ENCODE data around the gene ADORA2A.
"Not testable (repeated sequence)": the region's sequence is repeated elsewhere in the genome, so short reads cannot be mapped to it uniquely, and the experiment has no call there.

The ADORA2A gene

GRCh38 chr22:24485170-24485569 is 57.8 kb downstream of the ADORA2A start:
- DNase-seq (ENCODE audit: low read depth in 2 of 2), result no peak

GRCh38 chr22:24485608-24486007 is 58.2 kb downstream of the ADORA2A start:
- DNase-seq (ENCODE audit: low read depth in 2 of 2), result no peak

GRCh38 chr22:24486501-24486921 is 59.1 kb downstream of the ADORA2A start:
- DNase-seq (ENCODE audit: low read depth in 2 of 2), result no peak

- DNase-seq (ENCODE audit: low read depth in 2 of 2), result no peak
These were observed 61.6 kb downstream of the ADORA2A start for GRCh38 chr22:24489011-24489410.

- not testable (repeated sequence) for DNase-seq (ENCODE audit: low read depth in 2 of 2)
These were observed 62.0 kb downstream of the ADORA2A start for GRCh38 chr22:24489434-24489833.

Data from activated CD4-positive, alpha-beta T cell treated with anti-CD3 and anti-CD28 coated beads for 24 hours (primary cell).